Measurements from ENCODE around the gene SLC5A6. TPM values are rescaled to one million over a fixed set of nuclear protein-coding genes. Genes with fewer than 3 reads are reported as not detected.
"Not testable (repeated sequence)": the region's sequence is repeated elsewhere in the genome, so short reads cannot be mapped to it uniquely, and the experiment has no call there.

The SLC5A6 gene
- total RNA-seq, 1 donor from 2014 or later, result 26.1 TPM

GRCh38 chr2:27204566-27204965 is 7.5 kb downstream of the SLC5A6 start:
- no peak for DNase-seq

GRCh38 chr2:27203741-27204140 is 8.3 kb downstream of the SLC5A6 start:
- no peak for DNase-seq

GRCh38 chr2:27202854-27203253 is 9.2 kb downstream of the SLC5A6 start:
- DNase-seq, result no peak

GRCh38 chr2:27201675-27202074 is 10.4 kb downstream of the SLC5A6 start:
- DNase-seq, result no peak

- DNase-seq, result no peak
Measured at GRCh38 chr2:27199241-27199640, 12.8 kb downstream of the SLC5A6 start.

- DNase-seq, result no peak
Measured at GRCh38 chr2:27198627-27199026, 13.4 kb downstream of the SLC5A6 start.

GRCh38 chr2:27198068-27198467 is 14.0 kb downstream of the SLC5A6 start:
- DNase-seq, result not testable (repeated sequence)

- not testable (repeated sequence) for DNase-seq
Measured at GRCh38 chr2:27195799-27196198, 16.3 kb downstream of the SLC5A6 start.

GRCh38 chr2:27194538-27195354 is 17.3 kb downstream of the SLC5A6 start:
- no peak for DNase-seq

GRCh38 chr2:27191070-27191829 is 20.8 kb downstream of the SLC5A6 start:
- DNase-seq, result peak; percentile 72

- no peak for DNase-seq
Measured at GRCh38 chr2:27189989-27190388, 22.1 kb downstream of the SLC5A6 start.

- DNase-seq, result no peak
Measured at GRCh38 chr2:27186613-27187345, 25.3 kb downstream of the SLC5A6 start.

- DNase-seq, result no peak
Measured at GRCh38 chr2:27185331-27186026, 26.6 kb downstream of the SLC5A6 start.

- no peak for DNase-seq
Measured at GRCh38 chr2:27184115-27184514, 28.0 kb downstream of the SLC5A6 start.

GRCh38 chr2:27182346-27182745 is 29.7 kb downstream of the SLC5A6 start:
- no peak for DNase-seq

- no peak for DNase-seq
Measured at GRCh38 chr2:27179344-27180000, 32.6 kb downstream of the SLC5A6 start.

- DNase-seq, result no peak
Measured at GRCh38 chr2:27178469-27178868, 33.6 kb downstream of the SLC5A6 start.

- DNase-seq, result no peak
Measured at GRCh38 chr2:27177441-27178351, 34.4 kb downstream of the SLC5A6 start.

- not testable (repeated sequence) for DNase-seq
Measured at GRCh38 chr2:27175781-27176180, 36.3 kb downstream of the SLC5A6 start.

- no peak for DNase-seq
Measured at GRCh38 chr2:27175330-27175729, 36.7 kb downstream of the SLC5A6 start.

GRCh38 chr2:27174638-27175037 is 37.4 kb downstream of the SLC5A6 start:
- no peak for DNase-seq
